GM23338 (cell line): Measurements from ENCODE around the gene GLI3. TPM values are rescaled to one million over a fixed set of nuclear protein-coding genes. Genes with fewer than 3 reads are reported as not detected.

Experiments used
- ATAC-seq: fragments of 200-7000 bp; cut with Tn5 transposase; 3 replicates; pipeline ENCODE4 v1.9.1; 2020
- DNase-seq: peaks from one replicate; pipeline ENCODE4 v3.0.0-alpha.2; 2015; ENCODE audit warnings: low spot score
- H2AFZ ChIP-seq: fragments of 200-600 bp; sonication (generic); 2 replicates; pipeline ENCODE4 v1.8.0; 2016; ENCODE audit warnings: antibody characterized with exemption, mild to moderate bottlenecking, moderate library complexity
- H3F3A ChIP-seq: fragments of 200-600 bp; sonication (generic); replicated peaks from 2 replicates; pipeline ENCODE4 v1.8.0; 2017; ENCODE audit warnings: antibody characterized with exemption, mixed run types, low read depth
- H3K27ac ChIP-seq: fragments of 200-600 bp; sonication (generic); 2 replicates; pipeline ENCODE4 v1.6.1; 2016; ENCODE audit warnings: low read depth
- H3K27me3 ChIP-seq: fragments of 200-600 bp; sonication (generic); 2 replicates; pipeline ENCODE4 v1.8.0; 2016; ENCODE audit warnings: mild to moderate bottlenecking, mixed run types, moderate library complexity; ENCODE audit not compliant: insufficient read depth
- H3K36me3 ChIP-seq: fragments of 200-600 bp; sonication (generic); 2 replicates; pipeline ENCODE4 v1.8.0; 2016; ENCODE audit warnings: mild to moderate bottlenecking; ENCODE audit not compliant: insufficient read depth
- H3K4me1 ChIP-seq: fragments of 200-600 bp; sonication (generic); 2 replicates; pipeline ENCODE4 v1.8.0; 2016; ENCODE audit warnings: mild to moderate bottlenecking, moderate library complexity; ENCODE audit not compliant: insufficient read depth
- H3K4me2 ChIP-seq: fragments of 200-600 bp; sonication (generic); 2 replicates; pipeline ENCODE4 v1.7.1; 2017; ENCODE audit warnings: mixed run types
- H3K4me3 ChIP-seq: fragments of 200-600 bp; sonication (generic); 2 replicates; pipeline ENCODE4 v1.6.1; 2016; ENCODE audit warnings: mixed run types
- H3K79me2 ChIP-seq: fragments of 200-600 bp; sonication (generic); replicated peaks from 2 replicates; pipeline ENCODE4 v1.8.0; 2017; ENCODE audit warnings: mild to moderate bottlenecking; ENCODE audit not compliant: insufficient read depth
- H3K9me2 ChIP-seq: fragments of 200-600 bp; sonication (generic); 2 replicates; pipeline ENCODE4 v1.8.0; 2017; ENCODE audit not compliant: insufficient read depth
- H4K20me1 ChIP-seq: fragments of 200-600 bp; sonication (generic); replicated peaks from 2 replicates; pipeline ENCODE4 v1.8.0; 2017; ENCODE audit warnings: mild to moderate bottlenecking; ENCODE audit not compliant: insufficient read depth
- H3K27ac Mint-ChIP-seq: 2 replicates; pipeline ENCODE4 v1.8.0; 2020; ENCODE audit warnings: inconsistent platforms, mild to moderate bottlenecking, moderate library complexity, mixed read lengths
- H3K27me3 Mint-ChIP-seq: 3 replicates; pipeline ENCODE4 v1.8.0; 2022; ENCODE audit warnings: low read depth, mild to moderate bottlenecking, moderate library complexity, mixed read lengths, inconsistent platforms; ENCODE audit not compliant: insufficient read depth, poor library complexity
- H3K36me3 Mint-ChIP-seq: 3 replicates; pipeline ENCODE4 v1.8.0; 2021; ENCODE audit warnings: low read depth, mild to moderate bottlenecking, inconsistent platforms, moderate library complexity, mixed read lengths
- H3K4me1 Mint-ChIP-seq: 3 replicates; pipeline ENCODE4 v1.8.0; 2020; ENCODE audit warnings: mild to moderate bottlenecking, inconsistent platforms, mixed read lengths
- H3K4me3 Mint-ChIP-seq: 3 replicates; pipeline ENCODE4 v1.8.0; 2021; ENCODE audit warnings: moderate library complexity, mild to moderate bottlenecking, inconsistent platforms, mixed read lengths
- H3K9me3 Mint-ChIP-seq: 3 replicates; pipeline ENCODE4 v1.8.0; 2020; ENCODE audit warnings: moderate library complexity, mild to moderate bottlenecking, inconsistent platforms, mixed read lengths
- CREB1 ChIP-seq: fragments of 250-450 bp; sonication (Bioruptor Pico); IDR thresholded peaks from 2 replicates; pipeline ENCODE4 v1.5.0; 2020; ENCODE audit warnings: low read depth, mild to moderate bottlenecking, moderate library complexity
- EZH2 ChIP-seq: fragments of 200-600 bp; sonication (generic); IDR thresholded peaks from one replicate; pipeline ENCODE4 v1.8.0; 2017; ENCODE audit warnings: antibody characterized with exemption, mild to moderate bottlenecking, low read depth; ENCODE audit not compliant: unreplicated experiment
- EZH2phosphoT487 ChIP-seq: fragments of 200-600 bp; sonication (generic); IDR thresholded peaks from one replicate; pipeline ENCODE4 v1.8.1; 2018; ENCODE audit warnings: antibody characterized with exemption; ENCODE audit not compliant: unreplicated experiment
- JUNB ChIP-seq: IDR thresholded peaks from one replicate; pipeline ENCODE4 v1.6.1; 2016; ENCODE audit warnings: antibody characterized with exemption; ENCODE audit not compliant: unreplicated experiment
- NANOG ChIP-seq: IDR thresholded peaks from 2 replicates; pipeline ENCODE4 v1.6.1; 2016; ENCODE audit warnings: antibody characterized with exemption, borderline replicate concordance
- POLR2AphosphoS5 ChIP-seq: IDR thresholded peaks from 2 replicates; pipeline ENCODE4 v1.6.1; 2016; ENCODE audit warnings: antibody characterized with exemption, low read depth
- STAT1 ChIP-seq: IDR thresholded peaks from one replicate; pipeline ENCODE4 v1.6.1; 2016; ENCODE audit warnings: antibody characterized with exemption; ENCODE audit not compliant: unreplicated experiment
- ZNF114 ChIP-seq: fragments of 250-450 bp; sonication (Bioruptor Pico); IDR thresholded peaks from 2 replicates; pipeline ENCODE4 v1.5.0; 2020; ENCODE audit warnings: mild to moderate bottlenecking, moderate library complexity
- ZNF331 ChIP-seq: fragments of 250-450 bp; sonication (Bioruptor Pico); IDR thresholded peaks from 2 replicates; pipeline ENCODE4 v1.5.0; 2020; ENCODE audit warnings: low read depth, mild to moderate bottlenecking, moderate library complexity
- polyA plus RNA-seq: library from polyadenylated mRNA; unstranded; fragments of >200 nt; fragmentation: Nextera tagmentation; extraction: Ambion mirVana; gene quantifications from 2 replicates; pipeline ENCODE4 v1.2.1, GENCODE V29; 2016
- total RNA-seq: library from RNA; depleted of rRNA; stranded (reverse); fragments of >200 nt; shearing (Covaris generic); gene quantifications from 2 replicates; pipeline ENCODE4 v1.2.3, GENCODE V29; 2014
- TF ChIP-seq, protein P1 (sequence below): fragments of 250-450 bp; sonication (Bioruptor Pico); IDR thresholded peaks from 2 replicates; pipeline ENCODE4 v1.5.0; 2020; ENCODE audit warnings: mild to moderate bottlenecking, moderate library complexity
- TF ChIP-seq, protein P2 (sequence below), 2 experiments: fragments of 200-600 bp in 1 of 2; sonication (generic) in 1 of 2; conservative IDR thresholded peaks; 2 replicates each; pipeline versions ENCODE4 v1.5.1 to v1.6.1; 2016 to 2017; ENCODE audit warnings: antibody characterized with exemption in 2 of 2, low read depth in 2 of 2, mild to moderate bottlenecking in 2 of 2, moderate library complexity in 1 of 2
- TF ChIP-seq, protein P3 (sequence below): IDR thresholded peaks from one replicate; pipeline ENCODE4 v1.6.1; 2018; ENCODE audit warnings: antibody characterized with exemption; ENCODE audit not compliant: unreplicated experiment
- TF ChIP-seq, protein P4 (sequence below): IDR thresholded peaks from 2 replicates; pipeline ENCODE4 v1.6.1; 2016; ENCODE audit warnings: antibody characterized with exemption

The GLI3 gene
- total and polyA plus RNA-seq, 2 experiments from 2014 or later = 16.1 to 17.9 TPM

DNA sequence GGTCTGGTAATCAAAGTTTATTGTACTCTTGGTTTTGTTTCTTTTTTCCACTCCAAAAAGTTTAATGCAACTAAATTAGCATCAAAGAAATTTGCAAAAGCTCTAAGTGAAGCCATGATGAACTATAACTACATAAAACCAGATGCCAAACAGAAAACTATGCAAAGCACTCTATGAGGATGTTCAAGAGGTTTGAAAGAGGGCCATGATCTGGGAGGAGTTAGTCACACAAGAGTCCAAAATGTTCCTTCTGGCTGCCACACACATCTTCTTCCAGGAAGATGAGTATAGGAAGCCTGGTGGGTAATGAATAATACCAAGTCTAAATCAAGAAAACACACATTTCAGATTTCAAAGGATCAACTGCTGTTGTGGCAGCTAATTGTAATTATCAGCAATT lies 28.4 kb downstream of the GLI3 start (continued):
- TF ChIP-seq, protein P1, sequence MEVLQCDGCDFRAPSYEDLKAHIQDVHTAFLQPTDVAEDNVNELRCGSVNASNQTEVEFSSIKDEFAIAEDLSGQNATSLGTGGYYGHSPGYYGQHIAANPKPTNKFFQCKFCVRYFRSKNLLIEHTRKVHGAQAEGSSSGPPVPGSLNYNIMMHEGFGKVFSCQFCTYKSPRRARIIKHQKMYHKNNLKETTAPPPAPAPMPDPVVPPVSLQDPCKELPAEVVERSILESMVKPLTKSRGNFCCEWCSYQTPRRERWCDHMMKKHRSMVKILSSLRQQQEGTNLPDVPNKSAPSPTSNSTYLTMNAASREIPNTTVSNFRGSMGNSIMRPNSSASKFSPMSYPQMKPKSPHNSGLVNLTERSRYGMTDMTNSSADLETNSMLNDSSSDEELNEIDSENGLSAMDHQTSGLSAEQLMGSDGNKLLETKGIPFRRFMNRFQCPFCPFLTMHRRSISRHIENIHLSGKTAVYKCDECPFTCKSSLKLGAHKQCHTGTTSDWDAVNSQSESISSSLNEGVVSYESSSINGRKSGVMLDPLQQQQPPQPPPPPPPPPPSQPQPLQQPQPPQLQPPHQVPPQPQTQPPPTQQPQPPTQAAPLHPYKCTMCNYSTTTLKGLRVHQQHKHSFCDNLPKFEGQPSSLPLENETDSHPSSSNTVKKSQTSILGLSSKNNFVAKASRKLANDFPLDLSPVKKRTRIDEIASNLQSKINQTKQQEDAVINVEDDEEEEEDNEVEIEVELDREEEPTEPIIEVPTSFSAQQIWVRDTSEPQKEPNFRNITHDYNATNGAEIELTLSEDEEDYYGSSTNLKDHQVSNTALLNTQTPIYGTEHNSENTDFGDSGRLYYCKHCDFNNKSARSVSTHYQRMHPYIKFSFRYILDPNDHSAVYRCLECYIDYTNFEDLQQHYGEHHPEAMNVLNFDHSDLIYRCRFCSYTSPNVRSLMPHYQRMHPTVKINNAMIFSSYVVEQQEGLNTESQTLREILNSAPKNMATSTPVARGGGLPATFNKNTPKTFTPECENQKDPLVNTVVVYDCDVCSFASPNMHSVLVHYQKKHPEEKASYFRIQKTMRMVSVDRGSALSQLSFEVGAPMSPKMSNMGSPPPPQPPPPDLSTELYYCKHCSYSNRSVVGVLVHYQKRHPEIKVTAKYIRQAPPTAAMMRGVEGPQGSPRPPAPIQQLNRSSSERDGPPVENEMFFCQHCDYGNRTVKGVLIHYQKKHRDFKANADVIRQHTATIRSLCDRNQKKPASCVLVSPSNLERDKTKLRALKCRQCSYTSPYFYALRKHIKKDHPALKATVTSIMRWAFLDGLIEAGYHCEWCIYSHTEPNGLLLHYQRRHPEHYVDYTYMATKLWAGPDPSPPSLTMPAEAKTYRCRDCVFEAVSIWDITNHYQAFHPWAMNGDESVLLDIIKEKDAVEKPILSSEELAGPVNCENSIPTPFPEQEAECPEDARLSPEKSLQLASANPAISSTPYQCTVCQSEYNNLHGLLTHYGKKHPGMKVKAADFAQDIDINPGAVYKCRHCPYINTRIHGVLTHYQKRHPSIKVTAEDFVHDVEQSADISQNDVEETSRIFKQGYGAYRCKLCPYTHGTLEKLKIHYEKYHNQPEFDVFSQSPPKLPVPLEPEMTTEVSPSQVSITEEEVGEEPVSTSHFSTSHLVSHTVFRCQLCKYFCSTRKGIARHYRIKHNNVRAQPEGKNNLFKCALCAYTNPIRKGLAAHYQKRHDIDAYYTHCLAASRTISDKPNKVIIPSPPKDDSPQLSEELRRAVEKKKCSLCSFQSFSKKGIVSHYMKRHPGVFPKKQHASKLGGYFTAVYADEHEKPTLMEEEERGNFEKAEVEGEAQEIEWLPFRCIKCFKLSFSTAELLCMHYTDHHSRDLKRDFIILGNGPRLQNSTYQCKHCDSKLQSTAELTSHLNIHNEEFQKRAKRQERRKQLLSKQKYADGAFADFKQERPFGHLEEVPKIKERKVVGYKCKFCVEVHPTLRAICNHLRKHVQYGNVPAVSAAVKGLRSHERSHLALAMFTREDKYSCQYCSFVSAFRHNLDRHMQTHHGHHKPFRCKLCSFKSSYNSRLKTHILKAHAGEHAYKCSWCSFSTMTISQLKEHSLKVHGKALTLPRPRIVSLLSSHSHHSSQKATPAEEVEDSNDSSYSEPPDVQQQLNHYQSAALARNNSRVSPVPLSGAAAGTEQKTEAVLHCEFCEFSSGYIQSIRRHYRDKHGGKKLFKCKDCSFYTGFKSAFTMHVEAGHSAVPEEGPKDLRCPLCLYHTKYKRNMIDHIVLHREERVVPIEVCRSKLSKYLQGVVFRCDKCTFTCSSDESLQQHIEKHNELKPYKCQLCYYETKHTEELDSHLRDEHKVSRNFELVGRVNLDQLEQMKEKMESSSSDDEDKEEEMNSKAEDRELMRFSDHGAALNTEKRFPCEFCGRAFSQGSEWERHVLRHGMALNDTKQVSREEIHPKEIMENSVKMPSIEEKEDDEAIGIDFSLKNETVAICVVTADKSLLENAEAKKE (CRISPR knock-in tag) = no peak
- no peak for TF ChIP-seq POLR2AphosphoS5

DNA sequence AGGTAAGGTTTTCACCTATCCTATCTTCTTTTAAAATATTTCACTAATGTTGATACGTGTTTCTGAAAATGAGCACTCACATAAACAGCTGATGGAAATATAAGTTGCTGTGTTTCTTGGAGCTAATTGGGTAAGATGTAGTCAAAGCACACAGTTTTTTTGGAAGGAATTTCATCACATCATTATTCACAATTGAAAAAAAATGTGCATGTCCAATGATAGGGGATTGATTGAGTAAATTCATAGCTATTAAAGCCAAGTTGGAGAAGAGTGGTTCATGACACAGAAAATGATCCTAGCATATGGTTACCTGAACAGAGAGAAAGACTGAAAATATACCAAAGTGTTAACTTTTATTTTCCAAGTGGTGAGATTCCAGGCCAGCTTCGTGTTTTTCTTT lies 29.6 kb downstream of the GLI3 start:
- no peak overlapping the region for H2AFZ ChIP-seq
- no peaks in the 10 kb centered on the region for H3K36me3 ChIP-seq
- H3K4me2 ChIP-seq = no peak overlapping the region
- peaks cover 24% of the 10 kb centered on the region for H3K4me1 Mint-ChIP-seq
- DNase-seq = no peak
- TF ChIP-seq EZH2phosphoT487 (no peak), POLR2AphosphoS5 (no peak), EZH2 (no peak), CREB1 (no peak), STAT1 (no peak), NANOG (no peak), ZNF114 (CRISPR knock-in tag) (no peak), JUNB (no peak), ZNF331 (no peak)
- TF ChIP-seq, protein P2, sequence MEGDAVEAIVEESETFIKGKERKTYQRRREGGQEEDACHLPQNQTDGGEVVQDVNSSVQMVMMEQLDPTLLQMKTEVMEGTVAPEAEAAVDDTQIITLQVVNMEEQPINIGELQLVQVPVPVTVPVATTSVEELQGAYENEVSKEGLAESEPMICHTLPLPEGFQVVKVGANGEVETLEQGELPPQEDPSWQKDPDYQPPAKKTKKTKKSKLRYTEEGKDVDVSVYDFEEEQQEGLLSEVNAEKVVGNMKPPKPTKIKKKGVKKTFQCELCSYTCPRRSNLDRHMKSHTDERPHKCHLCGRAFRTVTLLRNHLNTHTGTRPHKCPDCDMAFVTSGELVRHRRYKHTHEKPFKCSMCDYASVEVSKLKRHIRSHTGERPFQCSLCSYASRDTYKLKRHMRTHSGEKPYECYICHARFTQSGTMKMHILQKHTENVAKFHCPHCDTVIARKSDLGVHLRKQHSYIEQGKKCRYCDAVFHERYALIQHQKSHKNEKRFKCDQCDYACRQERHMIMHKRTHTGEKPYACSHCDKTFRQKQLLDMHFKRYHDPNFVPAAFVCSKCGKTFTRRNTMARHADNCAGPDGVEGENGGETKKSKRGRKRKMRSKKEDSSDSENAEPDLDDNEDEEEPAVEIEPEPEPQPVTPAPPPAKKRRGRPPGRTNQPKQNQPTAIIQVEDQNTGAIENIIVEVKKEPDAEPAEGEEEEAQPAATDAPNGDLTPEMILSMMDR (conservative IDR thresholded peaks at IDR 0.05; ENCODE audit: low read depth in 2 of 2) = no peak
- TF ChIP-seq, protein P3, sequence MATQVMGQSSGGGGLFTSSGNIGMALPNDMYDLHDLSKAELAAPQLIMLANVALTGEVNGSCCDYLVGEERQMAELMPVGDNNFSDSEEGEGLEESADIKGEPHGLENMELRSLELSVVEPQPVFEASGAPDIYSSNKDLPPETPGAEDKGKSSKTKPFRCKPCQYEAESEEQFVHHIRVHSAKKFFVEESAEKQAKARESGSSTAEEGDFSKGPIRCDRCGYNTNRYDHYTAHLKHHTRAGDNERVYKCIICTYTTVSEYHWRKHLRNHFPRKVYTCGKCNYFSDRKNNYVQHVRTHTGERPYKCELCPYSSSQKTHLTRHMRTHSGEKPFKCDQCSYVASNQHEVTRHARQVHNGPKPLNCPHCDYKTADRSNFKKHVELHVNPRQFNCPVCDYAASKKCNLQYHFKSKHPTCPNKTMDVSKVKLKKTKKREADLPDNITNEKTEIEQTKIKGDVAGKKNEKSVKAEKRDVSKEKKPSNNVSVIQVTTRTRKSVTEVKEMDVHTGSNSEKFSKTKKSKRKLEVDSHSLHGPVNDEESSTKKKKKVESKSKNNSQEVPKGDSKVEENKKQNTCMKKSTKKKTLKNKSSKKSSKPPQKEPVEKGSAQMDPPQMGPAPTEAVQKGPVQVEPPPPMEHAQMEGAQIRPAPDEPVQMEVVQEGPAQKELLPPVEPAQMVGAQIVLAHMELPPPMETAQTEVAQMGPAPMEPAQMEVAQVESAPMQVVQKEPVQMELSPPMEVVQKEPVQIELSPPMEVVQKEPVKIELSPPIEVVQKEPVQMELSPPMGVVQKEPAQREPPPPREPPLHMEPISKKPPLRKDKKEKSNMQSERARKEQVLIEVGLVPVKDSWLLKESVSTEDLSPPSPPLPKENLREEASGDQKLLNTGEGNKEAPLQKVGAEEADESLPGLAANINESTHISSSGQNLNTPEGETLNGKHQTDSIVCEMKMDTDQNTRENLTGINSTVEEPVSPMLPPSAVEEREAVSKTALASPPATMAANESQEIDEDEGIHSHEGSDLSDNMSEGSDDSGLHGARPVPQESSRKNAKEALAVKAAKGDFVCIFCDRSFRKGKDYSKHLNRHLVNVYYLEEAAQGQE = no peak
- TF ChIP-seq, protein P4, sequence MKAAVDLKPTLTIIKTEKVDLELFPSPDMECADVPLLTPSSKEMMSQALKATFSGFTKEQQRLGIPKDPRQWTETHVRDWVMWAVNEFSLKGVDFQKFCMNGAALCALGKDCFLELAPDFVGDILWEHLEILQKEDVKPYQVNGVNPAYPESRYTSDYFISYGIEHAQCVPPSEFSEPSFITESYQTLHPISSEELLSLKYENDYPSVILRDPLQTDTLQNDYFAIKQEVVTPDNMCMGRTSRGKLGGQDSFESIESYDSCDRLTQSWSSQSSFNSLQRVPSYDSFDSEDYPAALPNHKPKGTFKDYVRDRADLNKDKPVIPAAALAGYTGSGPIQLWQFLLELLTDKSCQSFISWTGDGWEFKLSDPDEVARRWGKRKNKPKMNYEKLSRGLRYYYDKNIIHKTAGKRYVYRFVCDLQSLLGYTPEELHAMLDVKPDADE = no peak
- peaks cover 24% of the 10 kb centered on the region for H3K4me1 ChIP-seq
- H3K79me2 ChIP-seq = peaks cover 27% of the 10 kb centered on the region
- no peak overlapping the region for H3K4me3 Mint-ChIP-seq
- H3K4me3 ChIP-seq = no peak overlapping the region
- H3K27ac ChIP-seq = no peak overlapping the region
- H3F3A ChIP-seq = no peaks in the 10 kb centered on the region
- no peaks in the 10 kb centered on the region for H3K27me3 ChIP-seq
- H3K9me3 Mint-ChIP-seq = no peaks in the 10 kb centered on the region
- no peak for ATAC-seq
- no peaks in the 10 kb centered on the region; the same call in 1 of the 2 replicates for H4K20me1 ChIP-seq
- no peak overlapping the region for H3K27ac Mint-ChIP-seq
- H3K36me3 Mint-ChIP-seq = peaks cover 5% of the 10 kb centered on the region
- H3K27me3 Mint-ChIP-seq = no peaks in the 10 kb centered on the region
- 0 out of 2 replicates have a peak, but pooled peaks cover 3% of the 10 kb centered on the region for H3K9me2 ChIP-seq
